Skeletal muscle satellite cell (primary cell): Measurements from ENCODE around the gene SHANK1.

Experiments
- H3K27me3 ChIP-seq: 2 replicates; pipeline ENCODE4 v1.7.0; 2013; ENCODE audit warnings: low read length; ENCODE audit not compliant: control insufficient read depth, insufficient read depth
- H3K36me3 ChIP-seq: 2 replicates; pipeline ENCODE4 v1.7.0; 2013; ENCODE audit warnings: mild to moderate bottlenecking, control low read depth, low read length; ENCODE audit not compliant: insufficient read depth
- H3K4me1 ChIP-seq: 2 replicates; pipeline ENCODE4 v1.7.0; 2013; ENCODE audit warnings: low read length; ENCODE audit not compliant: control insufficient read depth, insufficient read depth
- H3K4me2 ChIP-seq: 2 replicates; pipeline ENCODE4 v1.7.0; 2013; ENCODE audit warnings: mild to moderate bottlenecking, low read length
- H3K4me3 ChIP-seq: 2 replicates; pipeline ENCODE4 v1.7.0; 2013; ENCODE audit warnings: low read length
- H3K9ac ChIP-seq: 2 replicates; pipeline ENCODE4 v1.7.0; 2013; ENCODE audit warnings: mild to moderate bottlenecking, low read depth, low read length, moderate library complexity
- H3K9me3 ChIP-seq: replicated peaks from 2 replicates; pipeline ENCODE4 v1.7.0; 2013; ENCODE audit warnings: mild to moderate bottlenecking, control low read depth, low read length

The SHANK1 gene

DNA sequence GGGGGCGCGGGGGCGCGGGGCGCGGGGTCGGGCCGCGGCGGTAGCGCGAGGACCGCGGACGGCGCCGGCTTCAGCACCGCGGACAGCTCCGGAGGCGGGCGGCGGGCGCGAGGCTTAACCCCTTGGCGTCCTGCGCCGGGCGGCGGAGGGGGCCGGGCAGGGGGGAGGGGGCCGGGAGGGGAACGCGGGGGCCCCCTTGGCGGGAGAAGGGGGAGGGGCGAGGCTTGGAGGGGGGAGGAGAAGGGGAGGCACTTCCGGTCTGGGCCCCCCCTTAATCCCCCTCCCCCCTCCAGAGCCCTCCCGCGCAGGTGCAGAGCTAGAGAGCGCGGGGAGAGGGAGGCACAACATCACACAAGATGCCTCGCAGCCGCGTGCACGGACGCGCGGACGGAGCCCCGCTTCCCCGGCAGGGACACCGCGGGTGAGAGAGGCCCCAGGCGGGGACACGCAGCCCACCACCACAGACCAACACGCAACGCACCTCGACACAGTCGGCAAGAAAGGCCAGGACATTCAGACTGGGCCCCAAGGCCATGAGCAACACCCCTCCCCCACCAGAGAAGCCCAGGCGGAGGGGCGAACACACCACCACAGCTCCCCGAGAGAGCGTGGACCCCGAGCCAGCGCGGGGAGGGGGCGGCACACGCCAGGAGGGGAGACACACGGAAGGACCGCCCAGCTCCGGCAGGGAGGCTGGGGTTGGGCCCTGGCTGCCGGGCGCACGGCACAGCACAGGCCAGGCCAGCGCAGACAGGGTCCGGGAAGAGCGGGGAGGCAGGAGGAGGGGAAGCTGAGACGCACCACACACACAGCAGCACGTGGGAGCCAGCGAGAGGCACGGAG, 24.1 kb downstream of the SHANK1 start:
- Histone ChIP-seq H3K36me3 (no peaks in the 10 kb centered on the region), H3K27me3 (peaks cover 28% of the 10 kb centered on the region), H3K9ac (no peak overlapping the region), H3K4me3 (no peak overlapping the region), H3K4me2 (no peak overlapping the region), H3K4me1 (no peaks in the 10 kb centered on the region), H3K9me3 (no peaks in the 10 kb centered on the region)

DNA sequence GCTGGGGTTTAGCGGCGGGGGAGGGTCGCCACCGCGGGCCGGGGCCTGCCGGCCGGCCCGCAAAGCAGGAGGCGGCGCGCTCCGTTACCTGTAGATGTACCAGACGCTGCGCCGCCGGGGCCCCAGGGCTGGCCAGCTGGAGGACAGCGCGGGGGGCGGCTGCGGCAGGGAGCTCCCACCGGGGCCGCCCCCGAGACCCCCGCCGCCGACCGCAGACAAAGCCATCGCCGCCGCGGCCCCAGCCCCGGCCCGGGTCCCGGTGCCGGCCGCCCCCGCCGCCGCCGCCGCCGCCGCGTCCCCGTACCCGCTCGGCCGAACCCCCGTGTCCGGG, 24.8 kb downstream of the SHANK1 start:
- Histone ChIP-seq H3K4me1 (no peaks in the 10 kb centered on the region), H3K9me3 (no peaks in the 10 kb centered on the region), H3K9ac (no peak overlapping the region), H3K36me3 (no peaks in the 10 kb centered on the region), H3K4me3 (no peak overlapping the region), H3K4me2 (no peak overlapping the region), H3K27me3 (peaks cover 28% of the 10 kb centered on the region)

DNA sequence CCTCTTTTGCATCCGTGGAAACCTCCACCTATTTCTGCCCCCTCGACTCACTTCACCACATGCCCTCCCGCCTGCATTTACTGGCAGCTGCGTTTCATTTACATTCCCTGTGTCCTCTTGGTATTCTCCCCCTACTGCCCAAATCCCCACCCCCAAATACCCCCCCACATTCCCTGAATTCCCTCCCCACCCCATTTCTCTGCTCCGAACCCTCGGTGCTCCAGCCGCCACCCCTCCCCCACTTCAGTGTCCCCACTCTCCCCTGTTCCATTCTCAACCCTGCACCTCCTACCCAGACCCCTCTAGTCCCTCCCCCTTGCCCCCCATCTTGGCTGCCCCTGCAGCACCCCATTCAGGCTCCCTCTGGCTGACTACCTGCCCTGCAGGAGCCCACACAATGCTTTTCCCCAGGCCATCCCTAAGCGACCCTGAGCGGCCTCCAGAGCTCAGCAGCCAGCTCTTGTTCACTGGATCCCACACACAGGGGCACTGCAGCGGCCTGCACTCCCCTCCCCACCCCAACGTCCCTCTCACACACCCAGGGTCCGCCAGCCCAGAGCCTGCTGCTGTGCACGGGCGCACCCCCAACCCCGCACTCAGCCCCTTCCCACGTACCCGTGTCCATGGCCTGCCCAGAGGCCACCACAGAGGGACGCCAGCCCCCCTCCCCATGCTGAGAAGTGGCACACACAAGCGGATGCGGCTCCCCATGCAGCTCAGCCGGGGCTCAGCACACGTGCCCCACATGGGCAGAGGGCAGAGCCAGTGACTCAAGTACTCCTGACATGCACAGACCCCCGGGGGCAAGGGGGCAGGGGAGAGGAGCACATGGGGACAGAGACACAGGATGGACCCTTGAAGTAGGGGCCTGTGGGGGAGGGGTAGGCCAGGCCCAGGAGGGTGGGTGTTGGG, 26.3 kb downstream of the SHANK1 start:
- Histone ChIP-seq H3K4me2 (no peak overlapping the region), H3K27me3 (peaks cover 28% of the 10 kb centered on the region), H3K9ac (no peak overlapping the region), H3K9me3 (no peaks in the 10 kb centered on the region), H3K4me3 (no peak overlapping the region), H3K4me1 (no peaks in the 10 kb centered on the region), H3K36me3 (no peaks in the 10 kb centered on the region)

DNA sequence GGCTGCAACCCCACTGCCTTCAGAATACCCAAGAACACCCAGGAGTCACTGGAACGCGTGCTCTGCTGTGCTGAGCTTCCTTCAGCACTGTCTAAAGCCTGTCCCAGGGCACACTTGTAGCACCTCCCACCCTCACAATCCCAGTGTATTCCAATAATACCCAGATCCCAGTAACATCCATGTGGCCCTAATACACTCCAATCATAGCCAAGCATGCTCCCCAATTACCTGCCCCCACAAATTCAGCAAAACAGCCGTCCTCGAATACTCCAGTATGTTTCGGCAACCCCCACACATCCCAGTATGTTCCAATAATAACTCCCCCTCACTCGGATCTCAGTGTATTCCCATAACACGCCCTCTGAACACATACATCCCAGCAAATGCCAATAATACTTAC, 29.2 kb downstream of the SHANK1 start:
- no peak overlapping the region for H3K4me2 ChIP-seq
- H3K4me3 ChIP-seq, result no peak overlapping the region
- no peaks in the 10 kb centered on the region for H3K36me3 ChIP-seq
- no peak overlapping the region for H3K9ac ChIP-seq
- no peaks in the 10 kb centered on the region for H3K4me1 ChIP-seq
- H3K27me3 ChIP-seq, result peaks cover 20% of the 10 kb centered on the region
- no peaks in the 10 kb centered on the region for H3K9me3 ChIP-seq

DNA sequence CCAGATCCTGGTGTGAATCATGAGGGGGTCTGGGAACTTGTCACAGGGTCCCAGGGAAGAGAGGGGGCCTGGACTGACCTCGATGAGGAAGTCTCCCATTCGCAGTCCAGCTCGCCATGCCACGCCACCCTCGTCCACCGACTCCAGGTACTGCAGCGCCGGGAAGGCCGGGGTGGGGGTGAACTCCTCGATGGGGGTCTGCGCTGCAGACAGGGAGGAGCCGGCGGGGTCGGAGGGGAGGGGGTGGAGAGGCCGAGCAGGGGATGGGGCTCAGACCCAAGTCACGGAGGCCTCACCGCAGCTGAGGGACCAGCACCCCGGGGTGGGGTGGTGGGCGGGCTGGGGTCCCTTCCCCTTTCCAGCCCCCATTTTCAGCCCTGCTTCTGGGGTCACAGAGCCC, 30.8 kb downstream of the SHANK1 start:
- no peak overlapping the region for H3K4me2 ChIP-seq
- no peak overlapping the region for H3K9ac ChIP-seq
- no peaks in the 10 kb centered on the region for H3K4me1 ChIP-seq
- peaks cover 14% of the 10 kb centered on the region for H3K27me3 ChIP-seq
- H3K36me3 ChIP-seq, result no peaks in the 10 kb centered on the region
- no peak overlapping the region for H3K4me3 ChIP-seq
- no peaks in the 10 kb centered on the region for H3K9me3 ChIP-seq

DNA sequence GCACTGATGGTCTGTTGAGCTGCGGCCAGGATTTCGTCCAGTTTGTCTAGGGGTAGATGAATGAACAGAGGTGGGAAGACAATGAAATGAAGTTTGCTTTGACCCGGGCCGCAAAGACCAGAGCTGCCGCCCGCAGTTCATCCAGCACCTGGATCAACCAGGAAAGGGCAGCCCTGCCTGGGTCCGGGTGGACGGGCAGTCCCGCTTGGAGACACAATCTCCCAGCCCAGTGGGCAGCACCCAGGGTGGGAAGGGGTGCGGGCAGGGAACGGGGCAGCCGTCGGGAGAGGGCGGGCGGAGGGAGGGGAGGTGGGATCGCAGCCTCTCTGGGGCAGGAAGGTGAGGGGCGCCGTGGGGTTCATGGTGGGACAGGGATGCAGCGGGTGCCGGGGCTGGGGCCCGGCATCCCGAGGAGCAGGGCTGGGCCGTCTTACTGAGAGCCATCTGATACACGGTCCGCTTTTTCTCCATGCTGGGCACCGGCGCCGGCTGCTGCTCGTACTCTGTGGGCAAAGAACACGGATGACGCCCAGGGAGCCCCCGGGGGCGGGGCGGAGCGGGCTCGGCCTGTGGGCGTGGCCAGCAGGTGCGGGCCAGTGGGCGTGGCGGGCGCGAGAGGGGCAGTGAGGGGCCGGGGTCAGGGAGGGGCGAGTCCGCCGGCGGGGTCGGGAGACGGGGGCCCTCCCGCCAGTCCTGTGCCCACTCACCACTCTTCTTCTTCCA, 33.1 kb downstream of the SHANK1 start:
- no peak overlapping the region for H3K9ac ChIP-seq

DNA sequence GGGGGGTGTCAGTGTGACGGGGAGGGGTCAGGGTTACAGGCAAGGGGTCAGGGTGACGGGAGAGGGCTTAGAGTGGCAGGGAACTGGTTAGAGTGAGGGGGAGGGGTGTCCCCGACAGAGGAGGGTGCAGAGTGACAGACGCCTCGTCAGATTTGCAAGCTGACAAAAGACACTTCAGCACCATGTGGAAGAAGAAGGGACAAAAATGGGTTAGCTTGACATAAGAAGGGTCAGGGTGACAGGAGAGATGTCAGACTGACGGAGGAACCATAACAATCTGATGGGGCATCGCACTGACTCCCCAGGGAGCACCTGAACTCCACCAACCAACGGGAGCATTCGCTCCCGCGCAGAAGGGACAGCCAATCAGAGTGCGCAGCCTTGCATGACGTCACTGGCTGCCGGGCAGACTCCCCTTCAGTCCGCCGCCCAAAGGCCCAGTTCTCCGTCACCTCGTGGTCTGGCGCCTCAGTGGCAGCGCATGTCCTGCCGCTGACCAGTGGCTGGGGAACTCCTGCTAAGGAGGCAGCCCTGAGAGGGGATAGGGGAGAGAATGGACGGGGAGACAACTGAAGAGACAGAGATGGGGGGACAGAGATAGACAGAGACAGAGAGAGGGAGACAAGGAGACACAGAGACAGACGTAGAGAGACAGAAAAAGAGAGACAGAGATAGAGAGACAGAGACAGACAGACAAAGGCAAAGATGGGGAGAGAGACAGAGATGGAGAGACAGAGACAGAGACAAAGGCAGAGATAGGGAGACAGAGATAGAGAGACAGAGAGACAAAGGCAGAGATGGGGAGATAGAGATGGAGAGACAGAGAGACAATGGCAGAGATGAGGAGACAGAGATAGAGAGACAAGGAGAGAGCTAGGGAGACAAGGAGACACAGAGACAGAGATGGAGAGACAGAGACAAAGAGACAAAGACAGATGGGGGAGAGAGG, 40.2 kb downstream of the SHANK1 start:
- H3K4me1 ChIP-seq, result no peaks in the 10 kb centered on the region
- H3K9ac ChIP-seq, result no peak overlapping the region
- no peaks in the 10 kb centered on the region for H3K9me3 ChIP-seq
- H3K4me3 ChIP-seq, result no peak overlapping the region
- H3K4me2 ChIP-seq, result no peak overlapping the region
- no peaks in the 10 kb centered on the region for H3K27me3 ChIP-seq
- H3K36me3 ChIP-seq, result no peaks in the 10 kb centered on the region

More for the DNA sequence above, 33.1 kb downstream of the SHANK1 start:
- no peaks in the 10 kb centered on the region for H3K9me3 ChIP-seq
- H3K4me2 ChIP-seq, result no peak overlapping the region
- no peak overlapping the region for H3K4me3 ChIP-seq
- no peaks in the 10 kb centered on the region for H3K4me1 ChIP-seq
- H3K27me3 ChIP-seq, result peaks cover 4% of the 10 kb centered on the region
- no peaks in the 10 kb centered on the region for H3K36me3 ChIP-seq

DNA sequence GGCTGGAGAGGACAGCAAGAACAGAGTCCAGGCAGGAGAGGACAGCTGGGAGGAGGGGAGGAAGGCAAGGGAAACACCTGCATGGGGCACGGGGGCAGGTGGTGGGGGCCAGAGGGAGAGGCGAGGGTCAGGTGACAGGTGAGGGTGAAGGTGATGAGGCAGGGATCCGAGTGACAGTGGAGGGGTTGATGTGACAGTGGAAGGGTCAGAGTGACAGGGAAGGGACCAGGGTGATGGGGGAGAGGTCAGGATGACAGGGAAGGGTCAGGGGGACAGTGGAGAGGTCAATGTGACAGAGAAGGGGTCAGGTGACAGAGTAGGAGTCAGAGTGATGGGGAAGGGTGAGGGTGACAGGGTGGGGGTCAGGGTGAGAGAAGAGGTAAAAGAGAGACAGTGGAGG, 41.3 kb downstream of the SHANK1 start:
- H3K9ac ChIP-seq, result no peak overlapping the region
- no peaks in the 10 kb centered on the region for H3K9me3 ChIP-seq
- no peak overlapping the region for H3K4me3 ChIP-seq
- peaks cover 4% of the 10 kb centered on the region for H3K27me3 ChIP-seq
- no peak overlapping the region for H3K4me2 ChIP-seq
- H3K4me1 ChIP-seq, result no peaks in the 10 kb centered on the region
- no peaks in the 10 kb centered on the region for H3K36me3 ChIP-seq

DNA sequence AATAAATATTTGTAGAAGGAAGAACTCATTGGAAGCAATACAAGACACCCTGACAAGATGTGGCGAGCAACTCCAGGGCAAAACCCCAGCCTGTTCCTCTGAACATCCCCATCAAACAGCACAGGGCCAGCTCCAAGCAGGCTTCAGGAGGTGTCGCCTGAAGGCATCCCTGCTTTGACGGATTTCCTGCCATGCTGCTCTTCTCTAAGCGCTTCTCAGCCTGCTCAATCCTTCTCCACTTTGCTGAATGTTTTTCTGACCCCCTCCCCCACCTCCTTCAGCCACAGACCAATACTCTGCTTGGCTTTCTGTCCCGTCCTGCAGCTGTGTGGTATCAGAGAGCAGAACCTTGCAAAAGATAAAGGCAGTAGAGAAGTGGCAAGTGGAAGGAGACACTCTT, 42.0 kb downstream of the SHANK1 start:
- no peak overlapping the region for H3K4me2 ChIP-seq
- no peaks in the 10 kb centered on the region for H3K36me3 ChIP-seq
- H3K9me3 ChIP-seq, result no peaks in the 10 kb centered on the region
- H3K27me3 ChIP-seq, result peaks cover 4% of the 10 kb centered on the region
- H3K4me1 ChIP-seq, result no peaks in the 10 kb centered on the region
- H3K9ac ChIP-seq, result no peak overlapping the region
- no peak overlapping the region for H3K4me3 ChIP-seq

DNA sequence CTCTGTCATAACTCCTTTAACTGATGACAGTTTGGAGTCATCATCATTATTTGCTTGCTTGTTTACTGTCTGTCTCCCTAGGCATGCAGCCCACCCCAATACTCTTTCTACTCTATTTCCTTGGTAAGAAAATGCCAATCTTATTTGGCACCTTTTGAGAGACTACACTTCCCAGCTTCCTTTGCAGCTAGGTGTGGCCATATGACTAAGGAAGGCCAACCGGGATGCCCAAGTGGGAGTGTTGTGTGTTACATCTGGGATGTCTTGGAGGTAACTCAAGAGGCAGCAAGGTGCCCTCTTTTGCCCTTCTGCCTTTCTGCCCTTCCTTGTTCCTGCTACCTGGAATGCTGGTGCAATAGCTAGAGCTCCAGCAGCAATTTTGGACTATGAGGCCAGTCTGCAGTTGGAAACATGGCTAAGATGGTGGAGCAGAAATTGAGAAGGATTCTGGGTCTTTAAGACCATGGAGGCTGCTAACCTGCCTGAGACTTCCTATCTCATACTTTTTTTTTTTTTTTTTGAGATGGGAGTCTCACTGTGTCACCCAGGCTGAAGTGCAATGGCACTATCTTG, 42.9 kb downstream of the SHANK1 start:
- Histone ChIP-seq H3K27me3 (peaks cover 4% of the 10 kb centered on the region), H3K4me2 (no peak overlapping the region)

More for the DNA sequence above, 42.9 kb downstream of the SHANK1 start:
- H3K9me3 ChIP-seq, result no peaks in the 10 kb centered on the region
- no peak overlapping the region for H3K9ac ChIP-seq
- no peaks in the 10 kb centered on the region for H3K36me3 ChIP-seq
- H3K4me3 ChIP-seq, result no peak overlapping the region
- H3K4me1 ChIP-seq, result no peaks in the 10 kb centered on the region
